Endothelial cell of umbilical vein (primary cell): ENCODE data around the gene DPP10. TPM values are rescaled to one million over a fixed set of nuclear protein-coding genes. Genes with fewer than 3 reads are reported as not detected.
"Not testable (repeated sequence)": the region's sequence is repeated elsewhere in the genome, so short reads cannot be mapped to it uniquely, and the experiment has no call there.

Source experiments
- BruUV-seq: library from RNA; stranded (reverse); fragments of 400-500 nt; replicated peaks from 2 replicates; lab custom pipeline; 2021; lab: Mats Ljungman, UMichigan
- CTCF ChIA-PET: fragments of 300-600, 350-600 bp; sonication (Branson Sonifier 250); formaldehyde crosslinking; loops from one replicate; lab custom pipeline; 2021; ENCODE audit warnings: antibody characterized with exemption, inconsistent platforms; lab: Charles Lee
- POLR2A ChIA-PET: fragments of 300-600, 350-600 bp; sonication (Branson Sonifier 250); formaldehyde crosslinking; loops from one replicate; lab custom pipeline; 2021; ENCODE audit warnings: antibody characterized with exemption, inconsistent platforms; lab: Charles Lee
- DNase-seq: peaks from one replicate; pipeline ENCODE4 v3.0.0-alpha.2; 2011; ENCODE audit warnings: low read depth, low spot score
- FAIRE-seq: peaks from 2 replicates; lab custom pipeline; 2011; peaks lifted over from hg19 to GRCh38; lab: Jason Lieb, UNC
- H2AFZ ChIP-seq: 2 replicates; pipeline ENCODE4 v1.6.0; 2012; ENCODE audit warnings: low read depth, low read length, control low read depth, inconsistent platforms
- H3K27ac ChIP-seq: 2 replicates; pipeline ENCODE4 v1.5.1; 2011; ENCODE audit warnings: low read depth, mild to moderate bottlenecking, control low read depth, low read length, moderate library complexity; ENCODE audit not compliant: insufficient read depth
- H3K27me3 ChIP-seq, 2 experiments: 2 replicates each; pipeline versions ENCODE4 v1.6.0 to v1.6.1; 2011; ENCODE audit warnings: low read length in 2 of 2, mixed read lengths in 1 of 2; ENCODE audit not compliant: control insufficient read depth in 2 of 2, insufficient read depth in 2 of 2
- H3K36me3 ChIP-seq, 2 experiments: 2 replicates in 1 of 2; 3 replicates in 1 of 2; pipeline ENCODE4 v1.5.1; 2011; ENCODE audit warnings: low read length in 2 of 2, mild to moderate bottlenecking in 1 of 2, moderate library complexity in 1 of 2; ENCODE audit not compliant: control insufficient read depth in 2 of 2, insufficient read depth in 2 of 2; ENCODE audit errors: extremely low read depth in 1 of 2
- H3K4me1 ChIP-seq: 3 replicates; pipeline ENCODE4 v1.5.1; 2011; ENCODE audit warnings: mild to moderate bottlenecking, low read length; ENCODE audit not compliant: control insufficient read depth, insufficient read depth; ENCODE audit errors: extremely low read depth
- H3K4me2 ChIP-seq: 2 replicates; pipeline ENCODE4 v1.6.1; 2011; ENCODE audit warnings: low read length, control low read depth, mixed read lengths; ENCODE audit not compliant: insufficient read depth
- H3K4me3 ChIP-seq, 3 experiments: fragments of 200-600 bp in 1 of 3; sonication (generic), shearing (Covaris generic) in 1 of 3; replicated peaks in 1 of 3; 2 replicates each; pipeline ENCODE4 v1.5.1; 2011 to 2016; ENCODE audit warnings: control low read depth in 3 of 3, low read length in 3 of 3, mild to moderate bottlenecking in 2 of 3, inconsistent platforms in 1 of 3, low read depth in 1 of 3, moderate library complexity in 1 of 3; ENCODE audit not compliant: insufficient read depth in 1 of 3
- H3K79me2 ChIP-seq: 2 replicates; pipeline ENCODE4 v1.6.0; 2012; ENCODE audit warnings: low read length, inconsistent platforms; ENCODE audit not compliant: control insufficient read depth, insufficient read depth
- H3K9ac ChIP-seq: replicated peaks from 2 replicates; pipeline ENCODE3; 2011; ENCODE audit warnings: low read length, control low read depth; ENCODE audit not compliant: insufficient read depth; ENCODE audit errors: extremely low read depth
- H3K9me1 ChIP-seq: replicated peaks from 3 replicates; pipeline ENCODE4 v1.6.0; 2011; ENCODE audit warnings: mild to moderate bottlenecking, low read length; ENCODE audit not compliant: control insufficient read depth, insufficient read depth; ENCODE audit errors: extremely low read depth
- H3K9me3 ChIP-seq: replicated peaks from 2 replicates; pipeline ENCODE4 v1.5.1; 2012; ENCODE audit warnings: low read length, inconsistent platforms; ENCODE audit not compliant: control insufficient read depth, insufficient read depth
- H4K20me1 ChIP-seq: replicated peaks from 2 replicates; pipeline ENCODE3; 2011; ENCODE audit warnings: mild to moderate bottlenecking, low read length; ENCODE audit not compliant: control insufficient read depth, insufficient read depth; ENCODE audit errors: extremely low read depth
- CTCF ChIP-seq, 2 donors: IDR thresholded peaks; 1 replicate in 1 of 2; 2 replicates in 1 of 2; pipeline ENCODE4 v1.5.1; 2011; ENCODE audit warnings: low read length in 2 of 2, mild to moderate bottlenecking in 2 of 2, moderate library complexity in 2 of 2, control low read depth in 1 of 2, inconsistent platforms in 1 of 2, low read depth in 1 of 2; ENCODE audit not compliant: insufficient read depth in 1 of 2; ENCODE audit errors: extremely low read depth in 1 of 2
- EZH2 ChIP-seq: IDR thresholded peaks from 2 replicates; pipeline ENCODE4 v1.6.1; 2012; ENCODE audit warnings: borderline replicate concordance, low read depth, mild to moderate bottlenecking, moderate library complexity, low read length, inconsistent platforms; ENCODE audit not compliant: severe bottlenecking
- FOS ChIP-seq: IDR thresholded peaks from 2 replicates; pipeline ENCODE4 v1.6.1; 2011; ENCODE audit warnings: mild to moderate bottlenecking, low read length, moderate library complexity, borderline replicate concordance; ENCODE audit not compliant: insufficient read depth
- GATA2 ChIP-seq: IDR thresholded peaks from 2 replicates; pipeline ENCODE4 v1.7.0; 2011; ENCODE audit warnings: low read depth, mild to moderate bottlenecking, moderate library complexity, mixed read lengths, low read length; ENCODE audit not compliant: insufficient read length, insufficient read depth
- JUN ChIP-seq: IDR thresholded peaks from 2 replicates; pipeline ENCODE4 v1.6.1; 2011; ENCODE audit warnings: borderline replicate concordance, low read depth; ENCODE audit not compliant: insufficient read length, insufficient read depth
- MAX ChIP-seq: IDR thresholded peaks from 2 replicates; pipeline ENCODE4 v1.6.1; 2011; ENCODE audit not compliant: insufficient read depth, insufficient read length
- MYC ChIP-seq: IDR thresholded peaks from one replicate; pipeline ENCODE4 v1.6.1; 2011; ENCODE audit warnings: mild to moderate bottlenecking, low read depth, low read length
- POLR2A ChIP-seq: IDR thresholded peaks from 2 replicates; pipeline ENCODE4 v1.6.1; 2012; ENCODE audit warnings: low read depth, mild to moderate bottlenecking, control low read depth, low read length
- POLR2AphosphoS5 ChIP-seq: IDR thresholded peaks from 2 replicates; pipeline ENCODE4 v1.6.1; 2012; ENCODE audit warnings: low read depth, mild to moderate bottlenecking, control low read depth, low read length, moderate library complexity; ENCODE audit not compliant: insufficient read depth
- dilution Hi-C: fragments of 300-500 bp; cut with MboI; formaldehyde crosslinking; loops from one replicate; pipeline ENCODE4 v1.15.0; 2019; ENCODE audit warnings: low sequenced_read_pairs; ENCODE audit not compliant: extremely low pct_ligation_motif_present
- intact Hi-C: fragments of 100-400 bp; cut with micrococcal nuclease; formaldehyde crosslinking; loops from one replicate; pipeline ENCODE4 v1.10.0; 2022
- polyA plus RNA-seq, 4 experiments: library from polyadenylated mRNA; depleted of rRNA in 3 of 4; stranded (reverse) in 3 of 4; unstranded in 1 of 4; fragments of >200 nt; gene quantifications; 2 replicates each; pipeline versions ENCODE4 v1.2.1 to v1.2.3, GENCODE V29; 2011 to 2012; ENCODE audit warnings: missing spikeins in 1 of 4
- total RNA-seq: library from RNA; stranded (reverse); gene quantifications from 2 replicates; pipeline ENCODE4 v1.2.3, GENCODE V29; 2021

Gene DPP10
- total and polyA plus RNA-seq, 2 donors (not counting 3 experiments of a cell fraction or from before 2014, with no cell fraction given): not detected

DNA sequence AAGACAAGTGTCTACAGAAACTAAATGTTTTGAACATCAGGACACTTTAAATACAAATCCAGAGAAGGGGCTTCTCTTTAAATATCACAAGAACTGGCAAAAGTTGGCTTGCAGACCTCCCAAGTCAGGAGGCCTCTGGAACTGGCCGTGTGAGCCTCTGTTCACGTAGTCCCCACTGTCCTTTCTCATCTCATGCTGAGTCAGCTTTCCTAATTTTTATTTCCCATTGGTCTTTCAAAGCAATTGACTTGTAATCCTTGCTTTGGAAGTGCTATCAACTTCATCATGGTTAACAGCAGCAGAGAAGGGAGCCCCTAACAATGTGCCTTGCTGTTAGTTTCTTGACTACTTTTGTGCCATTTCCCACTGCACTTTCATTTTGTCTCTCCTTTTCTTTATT is 303.3 kb downstream of the DPP10 start:
- no peak overlapping the region for H3K9ac ChIP-seq
- CTCF ChIA-PET: no interaction called here
- POLR2A ChIA-PET: no interaction called here
- no peaks in the 10 kb centered on the region for H3K27me3 ChIP-seq
- H3K9me3 ChIP-seq: no peaks in the 10 kb centered on the region
- H3K4me1 ChIP-seq: no peaks in the 10 kb centered on the region
- H2AFZ ChIP-seq: no peak overlapping the region
- no peak overlapping the region for H3K4me2 ChIP-seq
- H4K20me1 ChIP-seq: no peaks in the 10 kb centered on the region
- intact Hi-C loops: no loop called here
- H3K9me1 ChIP-seq: no peaks in the 10 kb centered on the region
- no peaks in the 10 kb centered on the region for H3K79me2 ChIP-seq
- DNase-seq: no peak
- TF ChIP-seq EZH2 (no peak), POLR2A (no peak), GATA2 (no peak), MYC (no peak), MAX (no peak), JUN (no peak), CTCF (IDR thresholded peaks at IDR 0.05; ENCODE audit: extremely low read depth in 1 of 2, insufficient read depth in 1 of 2, low read depth in 1 of 2, low read length in 2 of 2) (no peak), POLR2AphosphoS5 (no peak), FOS (no peak)
- dilution Hi-C loops: no loop called here
- FAIRE-seq: no peak
- H3K36me3 ChIP-seq: no peaks in the 10 kb centered on the region
- no peak overlapping the region for H3K4me3 ChIP-seq
- H3K27ac ChIP-seq: no peak overlapping the region
- no TSS peak for BruUV-seq

- CTCF ChIA-PET, H4K20me1 ChIP-seq, H3K4me3 ChIP-seq, H3K4me2 ChIP-seq, H2AFZ ChIP-seq, H3K9ac ChIP-seq, dilution Hi-C loops, H3K9me3 ChIP-seq, DNase-seq, H3K9me1 ChIP-seq, BruUV-seq, H3K27me3 ChIP-seq, POLR2A ChIA-PET, H3K79me2 ChIP-seq, H3K27ac ChIP-seq, H3K4me1 ChIP-seq, H3K36me3 ChIP-seq, intact Hi-C loops, FAIRE-seq: not testable (repeated sequence)
These were observed 305.7 kb downstream of the DPP10 start for GRCh38 chr2:114748175-114748574.
